Muscle layer of duodenum (tissue), 2 donors: ENCODE data around the gene HPN.
A peak's percentile ranks its signal among the peaks of the same experiment; 100 is the strongest.
"Not testable (repeated sequence)": the region's sequence is repeated elsewhere in the genome, so short reads cannot be mapped to it uniquely, and the experiment has no call there.

Experiments
- H3K27ac ChIP-seq: one replicate; pipeline ENCODE4 v1.7.0; 2013; ENCODE audit warnings: mild to moderate bottlenecking, low read length
- H3K27me3 ChIP-seq: one replicate; pipeline ENCODE4 v1.7.0; 2013; ENCODE audit warnings: low read depth, mild to moderate bottlenecking, control low read depth, low read length
- H3K36me3 ChIP-seq, 2 donors: one replicate each; pipeline ENCODE4 v1.7.0; 2013; ENCODE audit warnings: low read length in 2 of 2, control low read depth in 1 of 2, mild to moderate bottlenecking in 1 of 2; ENCODE audit not compliant: insufficient read depth in 2 of 2, control insufficient read depth in 1 of 2
- H3K4me1 ChIP-seq, 2 donors: one replicate each; pipeline ENCODE4 v1.7.0; 2013; ENCODE audit warnings: low read length in 2 of 2, mild to moderate bottlenecking in 2 of 2, control low read depth in 1 of 2, moderate library complexity in 1 of 2; ENCODE audit not compliant: insufficient read depth in 2 of 2, control insufficient read depth in 1 of 2
- H3K4me3 ChIP-seq, 2 donors: one replicate each; pipeline ENCODE4 v1.7.0; 2013; ENCODE audit warnings: low read length in 2 of 2, low read depth in 1 of 2, mild to moderate bottlenecking in 1 of 2
- H3K9me3 ChIP-seq, 2 donors: one replicate each; pipeline ENCODE4 v1.7.0; 2013; ENCODE audit warnings: low read length in 2 of 2, control low read depth in 1 of 2, mild to moderate bottlenecking in 1 of 2; ENCODE audit not compliant: control insufficient read depth in 1 of 2
- donor health status: healthy.

The HPN gene

GRCh38 chr19:35021016-35021415 is 20.5 kb upstream of the HPN start:
- H3K4me1 ChIP-seq = no peaks in the 10 kb centered on the region
- H3K9me3 ChIP-seq = no peaks in the 10 kb centered on the region
- no peaks in the 10 kb centered on the region for H3K27me3 ChIP-seq
- no peak overlapping the region for H3K27ac ChIP-seq
- H3K4me3 ChIP-seq = no peak overlapping the region
- H3K36me3 ChIP-seq = peaks cover 60 to 87% of the 10 kb centered on the region in 2 donors

- Histone ChIP-seq H3K4me3 (no peak overlapping the region), H3K36me3 (peaks cover 59 to 91% of the 10 kb centered on the region in 2 donors), H3K27me3 (no peaks in the 10 kb centered on the region), H3K27ac (no peak overlapping the region), H3K4me1 (no peaks in the 10 kb centered on the region), H3K9me3 (no peaks in the 10 kb centered on the region)
Observed at GRCh38 chr19:35021596-35021995, 19.9 kb upstream of the HPN start.

DNA sequence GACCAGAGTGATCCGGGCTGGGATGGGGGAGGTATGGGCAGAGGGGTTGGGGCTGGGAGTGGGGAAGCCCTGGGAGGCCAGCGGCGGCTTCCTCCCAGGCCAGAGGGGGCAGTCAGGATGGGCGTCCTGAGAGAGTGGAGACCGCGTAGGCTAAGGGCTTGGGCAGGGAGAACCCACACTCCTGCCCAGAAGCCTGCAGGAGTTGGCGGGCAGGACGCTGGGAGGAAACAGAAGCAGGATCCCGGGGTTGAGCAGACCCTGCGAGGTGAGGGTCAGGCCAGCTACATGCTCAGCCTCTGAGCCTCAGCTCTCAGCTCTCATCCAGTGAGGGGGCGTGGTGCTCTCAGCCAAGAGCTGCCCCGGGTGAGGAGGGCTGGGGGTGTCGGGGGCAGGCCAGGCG is 19.1 kb upstream of the HPN start:
- Histone ChIP-seq H3K4me3 (no peak overlapping the region), H3K27ac (no peak overlapping the region), H3K36me3 (peaks cover 59 to 91% of the 10 kb centered on the region in 2 donors), H3K4me1 (no peaks in the 10 kb centered on the region), H3K9me3 (no peaks in the 10 kb centered on the region), H3K27me3 (no peaks in the 10 kb centered on the region)

GRCh38 chr19:35023428-35023827 is 18.1 kb upstream of the HPN start:
- Histone ChIP-seq H3K9me3 (no peaks in the 10 kb centered on the region), H3K27ac (no peak overlapping the region), H3K36me3 (peaks cover 56 to 89% of the 10 kb centered on the region in 2 donors)

GRCh38 chr19:35024095-35024494 is 17.4 kb upstream of the HPN start:
- no peak overlapping the region for H3K4me3 ChIP-seq
- H3K4me1 ChIP-seq = no peaks in the 10 kb centered on the region
- H3K36me3 ChIP-seq = peaks cover 49 to 82% of the 10 kb centered on the region in 2 donors
- no peaks in the 10 kb centered on the region for H3K9me3 ChIP-seq
- H3K27ac ChIP-seq = no peak overlapping the region
- no peaks in the 10 kb centered on the region for H3K27me3 ChIP-seq

More at GRCh38 chr19:35023428-35023827, 18.1 kb upstream of the HPN start:
- Histone ChIP-seq H3K4me1 (no peaks in the 10 kb centered on the region), H3K27me3 (no peaks in the 10 kb centered on the region), H3K4me3 (no peak overlapping the region)

GRCh38 chr19:35025969-35026368 is 15.6 kb upstream of the HPN start:
- no peak overlapping the region for H3K27ac ChIP-seq
- H3K4me3 ChIP-seq = no peak overlapping the region
- H3K27me3 ChIP-seq = no peaks in the 10 kb centered on the region
- H3K9me3 ChIP-seq = no peaks in the 10 kb centered on the region
- H3K4me1 ChIP-seq = peaks cover 0 to 5% of the 10 kb centered on the region in 2 donors
- H3K36me3 ChIP-seq = peaks cover 35 to 63% of the 10 kb centered on the region in 2 donors

- peaks cover 30 to 59% of the 10 kb centered on the region in 2 donors for H3K36me3 ChIP-seq
- peaks cover 0 to 7% of the 10 kb centered on the region in 2 donors for H3K4me1 ChIP-seq
- H3K27me3 ChIP-seq = no peaks in the 10 kb centered on the region
- H3K9me3 ChIP-seq = no peaks in the 10 kb centered on the region
- no peak overlapping the region for H3K4me3 ChIP-seq
- no peak overlapping the region for H3K27ac ChIP-seq
Observed at GRCh38 chr19:35026418-35026817, 15.1 kb upstream of the HPN start.

- Histone ChIP-seq H3K4me1 (peaks cover 0 to 9% of the 10 kb centered on the region in 2 donors), H3K36me3 (peaks cover 27 to 53% of the 10 kb centered on the region in 2 donors), H3K9me3 (no peaks in the 10 kb centered on the region), H3K4me3 (no peak overlapping the region), H3K27me3 (no peaks in the 10 kb centered on the region), H3K27ac (no peak overlapping the region)
Observed at GRCh38 chr19:35027009-35027408, 14.5 kb upstream of the HPN start.

DNA sequence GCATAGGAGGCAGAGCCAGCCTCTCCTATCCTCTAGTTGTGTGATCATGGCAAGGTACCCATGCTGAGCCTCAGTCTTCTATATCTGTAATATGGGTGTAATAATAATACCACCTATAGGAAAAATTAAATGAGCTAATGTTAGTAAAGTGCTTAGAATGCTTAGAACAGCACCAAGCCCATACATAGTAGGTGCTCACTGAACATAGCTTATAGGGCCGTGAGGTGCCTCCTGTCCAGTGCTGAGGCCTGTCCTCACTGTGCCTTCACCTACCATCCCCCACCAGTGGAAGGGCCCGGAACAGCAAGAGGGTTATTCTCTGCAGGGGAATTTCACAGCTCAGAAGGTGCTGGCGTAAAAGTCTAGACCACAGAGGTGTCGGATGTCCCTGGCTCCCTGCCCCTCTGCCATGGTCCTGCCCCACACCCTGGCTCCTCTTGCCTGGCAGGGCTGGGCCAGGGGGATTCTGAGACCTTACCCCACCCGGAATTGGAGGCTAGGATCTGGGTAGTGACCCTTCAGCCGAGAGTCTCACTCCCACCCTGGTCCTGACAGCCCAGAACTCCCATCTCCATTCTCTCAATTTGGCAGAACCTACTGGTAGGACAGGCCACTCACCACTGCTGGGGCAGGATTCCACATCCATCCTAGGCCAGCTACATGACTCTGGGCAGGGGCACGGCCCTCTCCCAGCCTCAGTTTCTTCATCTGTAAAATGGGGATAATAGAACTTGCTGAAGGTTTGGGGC is 13.5 kb upstream of the HPN start:
- no peak overlapping the region for H3K4me3 ChIP-seq
- H3K4me1 ChIP-seq = peaks cover 0 to 9% of the 10 kb centered on the region in 2 donors
- no peaks in the 10 kb centered on the region for H3K27me3 ChIP-seq
- H3K27ac ChIP-seq = no peak overlapping the region
- peaks cover 20 to 43% of the 10 kb centered on the region in 2 donors for H3K36me3 ChIP-seq
- no peaks in the 10 kb centered on the region for H3K9me3 ChIP-seq

GRCh38 chr19:35028600-35028885 is 13.0 kb upstream of the HPN start:
- H3K9me3 ChIP-seq, H3K4me1 ChIP-seq, H3K4me3 ChIP-seq, H3K27ac ChIP-seq, H3K27me3 ChIP-seq: not testable (repeated sequence)
- H3K36me3 ChIP-seq = peaks cover 17 to 38% of the 10 kb centered on the region in 2 donors

GRCh38 chr19:35029275-35029736 is 12.2 kb upstream of the HPN start:
- H3K4me3 ChIP-seq, H3K9me3 ChIP-seq, H3K27ac ChIP-seq, H3K27me3 ChIP-seq, H3K4me1 ChIP-seq: not testable (repeated sequence)
- peaks cover 9 to 37% of the 10 kb centered on the region in 2 donors for H3K36me3 ChIP-seq

GRCh38 chr19:35029737-35030256 is 11.7 kb upstream of the HPN start:
- Histone ChIP-seq H3K4me3 (peak overlapping the region in 1 of 2 donors; percentile 51), H3K27ac (no peak overlapping the region), H3K4me1 (peaks cover 0 to 9% of the 10 kb centered on the region in 2 donors)

More at GRCh38 chr19:35029737-35030256, 11.7 kb upstream of the HPN start:
- Histone ChIP-seq H3K36me3 (peaks cover 6 to 33% of the 10 kb centered on the region in 2 donors), H3K27me3 (no peaks in the 10 kb centered on the region), H3K9me3 (no peaks in the 10 kb centered on the region)
